Stimulated activated CD8-positive, alpha-beta memory T cell treated with anti-CD3 and anti-CD28 coated beads, Interleukin-2, amount 100 ng/mL, for 48 hours (primary cell): Measurements from ENCODE around the gene MYO5B.

Experiments
- DNase-seq, 2 donors: peaks; one replicate each; pipeline ENCODE4 v3.0.0-alpha.2; 2020; ENCODE audit warnings: low read depth in 2 of 2

The MYO5B gene

GRCh38 chr18:50011813-50012435, 183.0 kb downstream of the MYO5B start:
- no peak for DNase-seq

- DNase-seq = peak; percentile 16 to 17
Measured at GRCh38 chr18:50009773-50010335, 185.1 kb downstream of the MYO5B start.

- DNase-seq = no peak
Measured at GRCh38 chr18:50008306-50008705, 186.6 kb downstream of the MYO5B start.

DNA sequence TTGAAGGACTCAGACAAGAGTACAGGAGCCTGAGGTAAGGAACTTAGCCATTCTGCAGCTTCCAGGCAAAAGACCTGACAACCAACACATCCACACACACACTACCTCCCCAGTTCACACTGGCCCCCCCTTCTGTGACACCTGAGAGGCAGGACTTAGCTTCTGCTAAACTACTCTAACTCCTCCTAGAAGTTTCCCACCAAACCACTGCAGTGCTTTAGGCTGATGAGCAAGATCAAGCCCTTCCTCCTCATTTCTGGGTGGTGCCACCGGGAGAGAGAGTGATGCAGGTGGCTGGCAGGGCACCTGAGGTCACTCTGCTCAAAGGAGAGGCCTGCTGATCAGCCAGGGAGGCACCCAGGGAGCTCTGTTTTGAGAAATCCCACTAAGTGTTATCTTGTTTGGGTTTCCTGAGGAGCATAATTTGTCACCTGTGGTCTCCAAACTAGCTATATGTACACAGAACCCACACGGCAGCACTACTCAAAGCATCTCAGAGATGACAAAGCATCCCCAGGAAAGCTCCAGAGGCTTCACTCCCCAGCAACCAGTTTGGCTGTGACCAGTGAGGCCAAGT, 188.4 kb downstream of the MYO5B start:
- DNase-seq = no peak

- DNase-seq = no peak
Measured at GRCh38 chr18:50004013-50004412, 190.9 kb downstream of the MYO5B start.

GRCh38 chr18:50002781-50003180, 192.2 kb downstream of the MYO5B start:
- DNase-seq = no peak

GRCh38 chr18:50000227-50000626, 194.7 kb downstream of the MYO5B start:
- DNase-seq = no peak

- no peak for DNase-seq
Measured at GRCh38 chr18:49999128-49999527, 195.8 kb downstream of the MYO5B start.

DNA sequence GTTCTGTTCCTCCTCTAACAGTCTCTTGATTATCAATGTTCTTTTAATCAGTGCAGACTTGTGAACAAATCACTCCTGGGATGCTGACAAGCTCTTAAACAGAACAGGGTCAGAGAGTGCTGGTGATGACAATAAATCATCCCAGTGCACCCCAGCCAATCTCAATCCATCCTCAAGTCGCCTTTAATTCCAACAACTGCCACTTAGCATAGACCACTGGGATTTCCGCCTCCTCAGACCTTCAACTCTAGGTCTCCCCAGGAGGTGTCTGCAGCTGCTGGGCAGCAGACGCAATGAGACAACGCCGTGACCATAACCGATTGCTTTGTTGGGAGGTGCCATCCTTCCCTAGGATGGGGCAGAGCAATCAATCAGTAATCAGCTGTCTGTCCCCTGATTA, 197.4 kb downstream of the MYO5B start:
- DNase-seq = no peak

DNA sequence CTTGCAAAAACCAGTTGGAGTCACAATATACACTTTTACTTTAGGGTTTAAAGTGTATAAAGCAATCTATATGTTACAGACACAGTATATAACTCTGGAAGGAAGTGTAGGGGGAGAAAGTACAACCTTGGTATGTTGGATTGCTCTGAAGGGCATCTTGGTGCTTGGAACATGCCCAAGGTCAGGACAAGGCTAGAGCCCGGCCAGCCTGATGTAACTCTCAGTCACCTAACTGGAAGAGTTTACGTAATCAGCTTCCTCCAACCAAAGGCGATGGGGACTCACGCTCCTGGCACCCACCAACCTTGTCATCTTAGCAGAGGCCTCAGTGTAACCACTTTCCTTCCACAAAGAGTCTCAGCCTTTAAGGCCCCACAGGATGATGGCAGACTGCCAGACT, 200.5 kb downstream of the MYO5B start:
- DNase-seq = no peak

GRCh38 chr18:49993299-49993698, 201.6 kb downstream of the MYO5B start:
- DNase-seq = no peak

GRCh38 chr18:49988733-49989132, 206.2 kb downstream of the MYO5B start:
- DNase-seq = no peak

GRCh38 chr18:49988101-49988500, 206.8 kb downstream of the MYO5B start:
- DNase-seq = no peak

DNA sequence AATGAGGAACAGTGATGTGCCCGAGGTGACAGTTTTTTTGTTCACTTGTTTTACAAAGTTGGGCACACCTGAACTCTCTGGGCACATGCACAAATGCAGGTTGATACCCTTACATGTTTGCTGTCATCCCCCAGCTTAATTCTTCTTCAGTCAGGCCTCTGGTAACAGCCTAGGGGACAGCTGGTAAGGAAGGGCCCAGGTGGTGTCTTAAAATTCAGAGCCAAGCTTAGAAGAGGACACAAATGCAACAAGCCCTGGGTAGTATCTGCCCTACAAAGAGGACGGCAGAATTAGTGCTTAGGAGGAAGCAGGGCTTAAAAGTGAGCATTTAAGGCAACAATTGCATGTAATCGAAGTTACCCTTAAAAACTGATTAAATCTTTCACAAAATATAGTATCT, 209.7 kb downstream of the MYO5B start:
- no peak for DNase-seq

DNA sequence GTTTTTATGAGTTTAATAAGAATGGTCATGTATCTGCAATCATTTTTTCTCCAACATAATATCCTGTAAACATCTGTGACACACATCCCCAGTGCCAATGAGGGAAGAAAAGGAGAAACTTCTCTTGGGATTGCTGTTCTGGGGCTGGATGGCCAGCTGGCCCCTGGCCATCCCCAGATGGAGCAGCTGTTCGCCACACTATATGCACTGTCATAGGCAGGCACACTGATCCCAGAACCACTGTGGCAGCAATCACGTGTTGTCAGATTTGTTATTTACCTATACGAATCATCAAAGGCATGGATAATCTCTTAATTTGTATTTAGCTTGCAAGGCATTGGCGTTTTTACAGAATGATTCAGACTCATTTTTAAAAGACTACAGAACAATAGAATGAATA, 214.1 kb downstream of the MYO5B start:
- no peak for DNase-seq

DNA sequence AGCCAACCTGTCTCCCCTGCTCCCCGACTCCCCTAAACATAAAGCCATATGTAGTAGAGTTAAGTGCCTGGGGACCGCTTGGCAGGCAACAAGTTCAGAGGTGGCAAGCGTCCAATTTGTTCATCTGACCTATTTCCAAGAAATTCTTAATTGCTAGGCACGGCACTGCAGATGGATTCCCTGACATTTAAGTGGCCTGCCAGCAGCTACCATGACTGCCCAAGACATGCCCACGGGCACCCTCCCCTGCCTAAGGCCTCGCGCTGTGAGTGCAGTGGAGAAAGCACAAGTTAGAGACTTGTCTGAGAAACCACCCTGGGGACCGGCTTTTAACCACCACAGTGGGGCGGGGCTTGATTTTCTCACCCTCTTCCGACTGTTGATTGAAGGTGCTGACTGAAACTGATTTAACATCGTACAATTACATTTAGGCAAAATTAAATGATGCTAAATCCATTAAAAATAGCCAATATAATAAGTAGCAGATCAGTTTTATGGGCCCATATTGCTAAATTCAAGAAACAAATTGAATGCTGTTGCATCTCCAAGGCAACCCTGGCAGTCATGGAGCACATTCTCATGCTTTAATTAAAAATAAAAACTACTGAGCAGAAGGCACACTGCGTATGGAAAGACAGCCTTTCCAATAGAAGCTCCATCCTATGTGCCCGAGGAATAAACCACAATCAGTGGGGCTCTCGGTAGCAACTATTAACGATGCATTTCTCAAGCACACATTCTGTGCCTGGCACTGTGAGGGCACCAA, 218.0 kb downstream of the MYO5B start:
- no peak for DNase-seq

- DNase-seq = no peak
Measured at GRCh38 chr18:49976001-49976400, 218.9 kb downstream of the MYO5B start.

DNA sequence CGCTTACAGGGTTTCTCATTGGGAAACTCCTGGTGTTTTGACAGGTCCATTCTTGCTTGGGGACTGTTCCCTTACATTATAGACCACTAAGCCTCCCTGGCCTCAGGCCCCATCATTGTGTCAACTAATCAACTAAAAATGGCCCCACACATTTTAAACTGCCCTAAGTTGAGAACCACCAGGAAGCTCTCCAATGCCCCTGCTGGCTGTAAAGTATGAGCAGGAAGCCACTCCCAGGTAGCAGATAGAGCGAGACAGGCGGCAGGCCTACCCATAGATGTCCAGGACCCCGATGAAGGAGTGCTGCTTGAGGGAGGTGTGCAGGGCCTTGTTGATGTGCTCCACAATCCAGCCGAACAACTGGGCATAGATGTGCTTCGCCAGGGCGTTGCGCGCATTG, 220.9 kb downstream of the MYO5B start:
- DNase-seq = no peak

- DNase-seq = no peak
Measured at GRCh38 chr18:49973592-49973991, 221.4 kb downstream of the MYO5B start.

DNA sequence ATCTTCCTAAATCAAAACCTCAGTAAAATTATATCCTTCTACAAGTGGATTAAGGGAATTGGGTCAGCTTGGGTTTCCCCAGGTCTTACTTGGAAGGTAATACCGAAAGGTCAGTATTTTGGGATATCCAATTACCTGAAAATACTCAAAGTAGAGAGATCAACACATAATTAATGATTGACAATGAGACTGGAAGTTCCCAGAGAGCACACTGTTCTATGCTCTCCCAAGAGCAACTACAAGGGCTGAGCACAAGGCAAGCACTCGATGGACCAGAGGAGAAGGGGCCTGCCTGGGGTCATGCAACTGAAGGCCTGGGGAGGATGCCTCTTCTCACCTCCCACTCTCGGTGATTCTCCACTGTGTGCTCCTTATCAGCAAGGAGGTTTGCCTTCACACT, 222.4 kb downstream of the MYO5B start:
- DNase-seq = no peak

DNA sequence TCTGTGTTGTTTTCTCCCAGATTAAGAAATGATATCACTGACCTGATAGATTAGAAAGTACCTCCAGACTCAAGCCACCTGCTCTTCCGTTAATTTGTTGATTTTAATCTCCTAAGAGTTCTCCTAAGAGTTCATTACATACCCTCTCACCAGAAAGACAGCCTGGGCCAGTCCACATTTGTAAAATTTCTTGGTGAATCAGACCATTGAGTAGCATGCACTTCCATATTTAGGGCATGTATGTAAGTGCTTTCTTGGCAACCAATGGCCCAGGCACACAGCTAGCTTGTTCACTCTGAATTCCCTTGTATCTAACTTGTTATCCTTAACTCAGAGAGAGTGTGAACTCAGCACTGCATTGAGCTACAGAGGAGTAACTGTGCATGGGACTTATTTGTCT, 223.5 kb downstream of the MYO5B start:
- DNase-seq = no peak

- no peak for DNase-seq
Measured at GRCh38 chr18:49970319-49970718, 224.6 kb downstream of the MYO5B start.
